Body of pancreas (tissue), 4 donors: ENCODE results near the gene C18orf32. TPM values are rescaled to one million over a fixed set of nuclear protein-coding genes. Genes with fewer than 3 reads are reported as not detected.
"Not testable (repeated sequence)": the region's sequence is repeated elsewhere in the genome, so short reads cannot be mapped to it uniquely, and the experiment has no call there.

Experiments
- ATAC-seq: fragments of 150-250 bp; one replicate; pipeline ENCODE4 v1.9.1; 2016
- DNase-seq, 4 donors: peaks; one replicate each; pipeline ENCODE4 v3.0.0-alpha.2; 2019
- H3K27ac ChIP-seq, 4 donors: fragments of 200-600 bp; sonication (generic); 1 replicate in 3 of 4; 2 replicates in 1 of 4; pipeline versions ENCODE4 v1.5.1 to v1.6.1; 2016 to 2019; ENCODE audit warnings: mild to moderate bottlenecking in 1 of 4, mixed read lengths in 1 of 4, moderate library complexity in 1 of 4
- H3K27me3 ChIP-seq, 2 donors: fragments of 200-600 bp; sonication (generic); one replicate each; pipeline ENCODE4 v1.6.0; 2016; ENCODE audit warnings: mild to moderate bottlenecking in 1 of 2
- H3K36me3 ChIP-seq, 2 donors: fragments of 200-600 bp; sonication (generic); replicated peaks in 1 of 2; 2 replicates each; pipeline ENCODE4 v1.5.1; 2016; ENCODE audit warnings: low read depth in 2 of 2; ENCODE audit not compliant: insufficient read depth in 1 of 2
- H3K4me1 ChIP-seq: fragments of 200-600 bp; sonication (generic); one replicate; pipeline ENCODE4 v1.6.0; 2016
- H3K4me3 ChIP-seq, 2 donors: fragments of 200-600 bp; sonication (generic); 1 replicate in 1 of 2; 2 replicates in 1 of 2; pipeline ENCODE4 v1.5.1; 2016 to 2019
- H3K9me3 ChIP-seq, 3 donors: fragments of 200-600 bp; sonication (generic); 1 replicate in 2 of 3; 2 replicates in 1 of 3; pipeline ENCODE4 v1.5.1; 2016
- CTCF ChIP-seq, 7 experiments: fragments of 450-650 bp in 4 of 7; fragments of 200-600 bp in 3 of 7; sonication (generic) in 3 of 7; IDR thresholded peaks; one replicate each; pipeline ENCODE4 v1.5.1; 2016 to 2019; ENCODE audit warnings: antibody characterized with exemption in 7 of 7
- POLR2A ChIP-seq, 3 donors: fragments of 450-650 bp; IDR thresholded peaks; one replicate each; pipeline ENCODE4 v1.6.1; 2016; ENCODE audit warnings: antibody characterized with exemption in 3 of 3, mild to moderate bottlenecking in 2 of 3
- WGBS, 2 donors: methylation state at CpG; one replicate each; pipeline ENCODE4 v1.1.5; 2017; 5-methylcytosine and 5-hydroxymethylcytosine counted together
- intact Hi-C: fragments of 100-400 bp; cut with DNase I; formaldehyde crosslinking; loops from one replicate; pipeline ENCODE4 v1.15.1; 2023
- total RNA-seq, 2 donors: library from RNA; depleted of rRNA; stranded (reverse); fragments of >200 nt; gene quantifications; one replicate each; pipeline ENCODE4 v1.1.0, GENCODE V29; 2016

C18orf32 gene
- total RNA-seq, 2 donors from 2014 or later: 19.7 to 22.4 TPM

- ATAC-seq (no peak), DNase-seq (no peak)
- intact Hi-C loops: no loop called here
- H3K27ac ChIP-seq: no peak overlapping the region
- no peaks in the 10 kb centered on the region for H3K27me3 ChIP-seq
- no peak overlapping the region for H3K4me3 ChIP-seq
- H3K36me3 ChIP-seq: no peaks in the 10 kb centered on the region
- TF ChIP-seq CTCF (IDR thresholded peaks at IDR 0.05) (no peak), POLR2A (IDR thresholded peaks at IDR 0.05) (no peak)
- no peaks in the 10 kb centered on the region for H3K9me3 ChIP-seq
- WGBS, 2 donors: 37 to 41% methylated on average over 8 of the region's 8 CpGs
- no peaks in the 10 kb centered on the region for H3K4me1 ChIP-seq
Observed at GRCh38 chr18:49527631-49528327, 40.7 kb upstream of the C18orf32 start.

DNA sequence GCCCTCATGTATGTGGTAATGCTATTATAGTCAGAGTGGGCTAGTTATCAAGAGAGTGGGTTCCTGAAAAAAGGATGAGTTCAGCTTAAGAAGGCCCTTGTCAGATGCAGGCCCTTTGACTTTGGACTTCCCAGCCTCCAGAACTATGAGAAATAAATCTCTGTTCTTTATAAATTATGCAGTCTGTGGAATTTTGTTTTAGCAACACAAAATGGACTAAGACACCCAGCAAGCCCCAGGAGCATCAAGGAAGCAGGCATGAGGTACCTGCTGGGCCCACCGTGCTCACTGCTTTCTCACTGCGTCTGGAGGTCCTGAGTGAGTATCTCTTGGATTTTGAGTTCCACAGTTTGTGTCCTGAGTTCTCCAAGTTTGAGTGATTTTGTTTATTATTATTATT, 38.9 kb upstream of the C18orf32 start:
- ATAC-seq: no peak
- no peak overlapping the region for H3K4me3 ChIP-seq
- WGBS, 2 donors: 96 to 100% methylated on average over 2 of the region's 2 CpGs
- no peak for DNase-seq
- TF ChIP-seq POLR2A (IDR thresholded peaks at IDR 0.05): no peak
- no peak for TF ChIP-seq CTCF (IDR thresholded peaks at IDR 0.05)
- no peaks in the 10 kb centered on the region for H3K9me3 ChIP-seq
- H3K36me3 ChIP-seq: no peaks in the 10 kb centered on the region
- intact Hi-C loops: no loop called here
- H3K27me3 ChIP-seq: no peaks in the 10 kb centered on the region
- no peaks in the 10 kb centered on the region for H3K4me1 ChIP-seq
- no peak overlapping the region for H3K27ac ChIP-seq

- Histone ChIP-seq H3K4me3 (no peak overlapping the region), H3K27me3 (no peaks in the 10 kb centered on the region), H3K4me1 (no peaks in the 10 kb centered on the region), H3K9me3 (no peaks in the 10 kb centered on the region), H3K27ac (no peak overlapping the region), H3K36me3 (no peaks in the 10 kb centered on the region)
- 100% methylated on average over 2 of the region's 2 CpGs for WGBS, 2 donors
- DNase-seq (no peak), ATAC-seq (no peak)
- intact Hi-C loops: no loop called here
- TF ChIP-seq POLR2A (IDR thresholded peaks at IDR 0.05) (no peak), CTCF (IDR thresholded peaks at IDR 0.05) (no peak)
Observed at GRCh38 chr18:49524951-49525350, 37.9 kb upstream of the C18orf32 start.

- no peak for ATAC-seq
Observed at GRCh38 chr18:49524349-49524748, 37.3 kb upstream of the C18orf32 start.

GRCh38 chr18:49523580-49524093, 36.6 kb upstream of the C18orf32 start:
- DNase-seq, H3K9me3 ChIP-seq, H3K4me1 ChIP-seq, H3K27ac ChIP-seq, H3K36me3 ChIP-seq, ATAC-seq, H3K4me3 ChIP-seq, H3K27me3 ChIP-seq, intact Hi-C loops: not testable (repeated sequence)
- WGBS, 2 donors: 81 to 96% methylated on average over 7 of the region's 7 CpGs

More at GRCh38 chr18:49524349-49524748, 37.3 kb upstream of the C18orf32 start:
- Histone ChIP-seq H3K27me3 (no peaks in the 10 kb centered on the region), H3K4me1 (no peaks in the 10 kb centered on the region), H3K4me3 (no peak overlapping the region), H3K27ac (no peak overlapping the region), H3K36me3 (no peaks in the 10 kb centered on the region), H3K9me3 (no peaks in the 10 kb centered on the region)
- DNase-seq: no peak
- no peak for TF ChIP-seq CTCF (IDR thresholded peaks at IDR 0.05)
- TF ChIP-seq POLR2A (IDR thresholded peaks at IDR 0.05): no peak
- intact Hi-C loops: no loop called here
- WGBS, 2 donors: 81 to 95% methylated on average over 2 of the region's 2 CpGs
